GM20431 (cell line): ENCODE results near the gene CNPY1.

ENCODE experiments used
- in situ Hi-C: fragments of 300-500 bp; cut with MseI, MboI; formaldehyde crosslinking; loops from one replicate; pipeline ENCODE4 v1.15.0; 2020; ENCODE audit warnings: low sequenced_read_pairs; ENCODE audit not compliant: unreplicated experiment

The CNPY1 gene

GRCh38 chr7:155560982-155561686 lies 14.8 kb upstream of the CNPY1 start:
- in situ Hi-C loops, result no loop called here

GRCh38 chr7:155560196-155560885 lies 14.0 kb upstream of the CNPY1 start:
- in situ Hi-C loops, result no loop called here

- in situ Hi-C loops, result no loop called here
Observed at GRCh38 chr7:155559519-155560108, 13.3 kb upstream of the CNPY1 start.

- in situ Hi-C loops, result no loop called here
Observed at GRCh38 chr7:155558961-155559360, 12.6 kb upstream of the CNPY1 start.

GRCh38 chr7:155558351-155558750 lies 12.0 kb upstream of the CNPY1 start:
- in situ Hi-C loops, result no loop called here

- in situ Hi-C loops, result no loop called here
Observed at GRCh38 chr7:155557778-155558177, 11.4 kb upstream of the CNPY1 start.

GRCh38 chr7:155556763-155557162 lies 10.4 kb upstream of the CNPY1 start:
- in situ Hi-C loops, result no loop called here

- in situ Hi-C loops, result no loop called here
Observed at GRCh38 chr7:155555116-155555695, 8.8 kb upstream of the CNPY1 start.

GRCh38 chr7:155553871-155554270 lies 7.5 kb upstream of the CNPY1 start:
- in situ Hi-C loops, result no loop called here

- in situ Hi-C loops, result no loop called here
Observed at GRCh38 chr7:155551785-155552611, 5.6 kb upstream of the CNPY1 start.

- in situ Hi-C loops, result no loop called here
Observed at GRCh38 chr7:155550916-155551315, 4.6 kb upstream of the CNPY1 start.

- in situ Hi-C loops, result no loop called here
Observed at GRCh38 chr7:155549226-155549625, 2.9 kb upstream of the CNPY1 start.

- in situ Hi-C loops, result no loop called here
Observed at GRCh38 chr7:155547161-155547791, 917 bp upstream of the CNPY1 start.

GRCh38 chr7:155545348-155545747 lies 1.0 kb downstream of the CNPY1 start:
- in situ Hi-C loops, result no loop called here

- in situ Hi-C loops, result no loop called here
Observed at GRCh38 chr7:155544485-155544884, 1.9 kb downstream of the CNPY1 start.

- in situ Hi-C loops, result no loop called here
Observed at GRCh38 chr7:155543926-155544325, 2.4 kb downstream of the CNPY1 start.

GRCh38 chr7:155543011-155543876 lies 3.1 kb downstream of the CNPY1 start:
- in situ Hi-C loops, result no loop called here

- in situ Hi-C loops, result no loop called here
Observed at GRCh38 chr7:155541986-155542675, 4.2 kb downstream of the CNPY1 start.
